K562 (cell line): Measurements from ENCODE around the gene CCDC9. TPM values are rescaled to one million over a fixed set of nuclear protein-coding genes. Genes with fewer than 3 reads are reported as not detected.

ENCODE experiments used
- BHLHE40 ChIP-seq: IDR thresholded peaks from 2 replicates; pipeline ENCODE4 v1.6.1; 2011; ENCODE audit warnings: low read length, improper control_type of control experiment
- FOS ChIP-seq: IDR thresholded peaks from 3 replicates; pipeline ENCODE4 v1.6.1; 2011; ENCODE audit not compliant: insufficient read length; ENCODE audit errors: extremely low read depth
- HNRNPUL1 ChIP-seq: fragments of 200-400 bp; formaldehyde crosslinking; IDR thresholded peaks from 2 replicates; pipeline ENCODE4 v1.6.1; 2017; ENCODE audit warnings: low read length
- KDM1A ChIP-seq, 2 experiments: fragments of 450-650 bp; IDR thresholded peaks; 2 replicates each; pipeline ENCODE4 v1.6.1; 2016; ENCODE audit warnings: mild to moderate bottlenecking in 2 of 2
- KLF13 ChIP-seq: fragments of 450-650 bp; IDR thresholded peaks from 2 replicates; pipeline ENCODE4 v1.6.1; 2016; ENCODE audit warnings: missing genetic modification characterization, low read depth, mild to moderate bottlenecking, missing compliant biosample characterization, moderate library complexity, borderline replicate concordance
- KLF6 ChIP-seq: fragments of 250-450 bp; sonication (Bioruptor Pico); IDR thresholded peaks from 2 replicates; pipeline ENCODE4 v1.4.0; 2020; ENCODE audit warnings: mild to moderate bottlenecking, moderate library complexity, borderline replicate concordance
- PCBP1 ChIP-seq: fragments of 200-400 bp; formaldehyde crosslinking; IDR thresholded peaks from 2 replicates; pipeline ENCODE4 v1.6.1; 2018; ENCODE audit warnings: mild to moderate bottlenecking, low read depth, low read length; ENCODE audit not compliant: poor library complexity, severe bottlenecking
- RNF2 ChIP-seq: sonication (generic); IDR thresholded peaks from 2 replicates; pipeline ENCODE4 v1.6.1; 2016
- SREBF1 ChIP-seq: fragments of 150-350 bp; IDR thresholded peaks from 2 replicates; pipeline ENCODE4 v1.6.1; 2014; ENCODE audit warnings: antibody characterized with exemption, low read depth, low read length, borderline replicate concordance
- YBX1 ChIP-seq: fragments of 450-650 bp; IDR thresholded peaks from 2 replicates; pipeline ENCODE4 v1.7.1; 2016; ENCODE audit warnings: mild to moderate bottlenecking
- ZC3H4 ChIP-seq: sonication (generic); formaldehyde crosslinking; IDR thresholded peaks from 2 replicates; pipeline ENCODE4 v1.9.0; 2021; ENCODE audit warnings: missing genetic modification reagents, borderline replicate concordance
- ZKSCAN1 ChIP-seq: fragments of 150-350 bp; IDR thresholded peaks from 2 replicates; pipeline ENCODE4 v1.6.1; 2016; ENCODE audit warnings: low read depth, low read length
- ZNF146 ChIP-seq: IDR thresholded peaks from one replicate; pipeline ENCODE4 v1.6.1; 2018; ENCODE audit warnings: missing compliant biosample characterization; ENCODE audit not compliant: unreplicated experiment
- ZNF174 ChIP-seq: fragments of 250-450 bp; sonication (Bioruptor Pico); IDR thresholded peaks from 2 replicates; pipeline ENCODE4 v1.4.0; 2020; ENCODE audit warnings: mild to moderate bottlenecking
- polyA plus RNA-seq, 8 experiments: library from polyadenylated mRNA; depleted of rRNA in 4 of 8; stranded (reverse) in 5 of 8; unstranded in 3 of 8; fragments of >200 nt; fragmentation: Nextera tagmentation in 2 of 8; fragmentation: Illumina TruSeq in 1 of 8; extraction: Ambion mirVana in 2 of 8; extraction: Trizol in 1 of 8; gene quantifications; 2 replicates each; pipeline versions ENCODE4 v1.2.1 to v1.2.3, GENCODE V29; 2011 to 2014; ENCODE audit warnings: inconsistent platforms in 1 of 8, missing spikeins in 1 of 8
- total RNA-seq, 7 experiments: library from RNA; depleted of rRNA in 6 of 7; stranded (reverse); fragments of >200 nt in 6 of 7; fragmentation: Illumina TruSeq in 2 of 7; extraction: Trizol in 2 of 7; gene quantifications; 2 replicates each; pipeline versions ENCODE4 v1.2.1 to v1.2.3, GENCODE V29; 2011 to 2021; ENCODE audit warnings: low replicate concordance in 1 of 7
- TF ChIP-seq, protein P1 (sequence below): fragments of 450-650 bp; IDR thresholded peaks from 2 replicates; pipeline ENCODE4 v1.7.1; 2018; ENCODE audit warnings: mild to moderate bottlenecking, low read depth; ENCODE audit not compliant: partially characterized antibody
- TF ChIP-seq, protein P2 (sequence below): fragments of 250-450 bp; sonication (Bioruptor Pico); IDR thresholded peaks from 2 replicates; pipeline ENCODE4 v1.5.1; 2021; ENCODE audit warnings: mild to moderate bottlenecking
- TF ChIP-seq, protein P3 (sequence below): fragments of 450-650 bp; IDR thresholded peaks from 2 replicates; pipeline ENCODE4 v1.6.1; 2016; ENCODE audit warnings: mild to moderate bottlenecking
- TF ChIP-seq, protein P4 (sequence below): fragments of 450-650 bp; IDR thresholded peaks from 2 replicates; pipeline ENCODE4 v1.6.1; 2017; ENCODE audit warnings: mild to moderate bottlenecking, moderate library complexity
- TF ChIP-seq, protein P5 (sequence below): fragments of 250-450 bp; sonication (Bioruptor Pico); IDR thresholded peaks from 2 replicates; pipeline ENCODE4 v1.4.0; 2020; ENCODE audit warnings: mild to moderate bottlenecking, moderate library complexity

Gene CCDC9
- total and polyA plus RNA-seq, 9 of the 15 experiments (the other 6 are each of a cell fraction or from before 2014, with no cell fraction given), result 0.23 to 38.6 (median 8.4) TPM

DNA sequence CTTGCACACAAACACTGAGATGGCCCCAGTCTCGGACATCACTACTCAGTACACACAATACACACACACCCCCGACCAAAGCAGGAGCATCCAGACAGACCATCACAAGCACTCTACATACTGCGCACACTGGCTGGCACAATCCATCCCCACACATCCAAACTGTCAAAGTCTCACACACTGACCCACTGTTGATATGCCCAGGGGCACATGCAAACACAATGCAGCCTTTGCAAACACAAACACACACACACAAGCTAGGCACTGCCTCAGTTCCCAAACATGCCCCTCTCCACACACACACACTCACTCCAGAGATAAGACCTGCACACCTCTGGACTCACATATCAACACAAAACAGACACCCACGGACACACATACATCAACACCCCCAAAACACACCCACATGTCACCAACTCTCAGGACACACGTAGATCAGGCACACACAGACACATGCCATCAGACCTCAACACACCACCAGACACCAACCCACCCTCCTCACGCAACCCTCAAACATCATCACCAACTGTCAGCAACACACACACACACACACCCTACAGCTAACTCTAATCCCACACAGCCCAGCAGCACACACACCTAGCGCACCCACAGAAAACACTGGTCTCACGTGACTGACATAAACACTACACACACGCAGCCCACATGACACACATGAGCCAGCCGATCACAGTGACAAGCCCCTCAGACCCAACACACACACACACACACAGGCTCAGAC is 27.2 kb upstream of the CCDC9 start (continued):
- no peak for TF ChIP-seq HNRNPUL1
- no peak for TF ChIP-seq KDM1A (IDR thresholded peaks at IDR 0.05)
- TF ChIP-seq SREBF1, result no peak
- TF ChIP-seq PCBP1, result no peak
- TF ChIP-seq ZNF174 (CRISPR knock-in tag), result no peak
- TF ChIP-seq, protein P1, sequence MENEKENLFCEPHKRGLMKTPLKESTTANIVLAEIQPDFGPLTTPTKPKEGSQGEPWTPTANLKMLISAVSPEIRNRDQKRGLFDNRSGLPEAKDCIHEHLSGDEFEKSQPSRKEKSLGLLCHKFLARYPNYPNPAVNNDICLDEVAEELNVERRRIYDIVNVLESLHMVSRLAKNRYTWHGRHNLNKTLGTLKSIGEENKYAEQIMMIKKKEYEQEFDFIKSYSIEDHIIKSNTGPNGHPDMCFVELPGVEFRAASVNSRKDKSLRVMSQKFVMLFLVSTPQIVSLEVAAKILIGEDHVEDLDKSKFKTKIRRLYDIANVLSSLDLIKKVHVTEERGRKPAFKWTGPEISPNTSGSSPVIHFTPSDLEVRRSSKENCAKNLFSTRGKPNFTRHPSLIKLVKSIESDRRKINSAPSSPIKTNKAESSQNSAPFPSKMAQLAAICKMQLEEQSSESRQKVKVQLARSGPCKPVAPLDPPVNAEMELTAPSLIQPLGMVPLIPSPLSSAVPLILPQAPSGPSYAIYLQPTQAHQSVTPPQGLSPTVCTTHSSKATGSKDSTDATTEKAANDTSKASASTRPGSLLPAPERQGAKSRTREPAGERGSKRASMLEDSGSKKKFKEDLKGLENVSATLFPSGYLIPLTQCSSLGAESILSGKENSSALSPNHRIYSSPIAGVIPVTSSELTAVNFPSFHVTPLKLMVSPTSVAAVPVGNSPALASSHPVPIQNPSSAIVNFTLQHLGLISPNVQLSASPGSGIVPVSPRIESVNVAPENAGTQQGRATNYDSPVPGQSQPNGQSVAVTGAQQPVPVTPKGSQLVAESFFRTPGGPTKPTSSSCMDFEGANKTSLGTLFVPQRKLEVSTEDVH, result no peak
- TF ChIP-seq ZNF146, result no peak
- TF ChIP-seq, protein P2, sequence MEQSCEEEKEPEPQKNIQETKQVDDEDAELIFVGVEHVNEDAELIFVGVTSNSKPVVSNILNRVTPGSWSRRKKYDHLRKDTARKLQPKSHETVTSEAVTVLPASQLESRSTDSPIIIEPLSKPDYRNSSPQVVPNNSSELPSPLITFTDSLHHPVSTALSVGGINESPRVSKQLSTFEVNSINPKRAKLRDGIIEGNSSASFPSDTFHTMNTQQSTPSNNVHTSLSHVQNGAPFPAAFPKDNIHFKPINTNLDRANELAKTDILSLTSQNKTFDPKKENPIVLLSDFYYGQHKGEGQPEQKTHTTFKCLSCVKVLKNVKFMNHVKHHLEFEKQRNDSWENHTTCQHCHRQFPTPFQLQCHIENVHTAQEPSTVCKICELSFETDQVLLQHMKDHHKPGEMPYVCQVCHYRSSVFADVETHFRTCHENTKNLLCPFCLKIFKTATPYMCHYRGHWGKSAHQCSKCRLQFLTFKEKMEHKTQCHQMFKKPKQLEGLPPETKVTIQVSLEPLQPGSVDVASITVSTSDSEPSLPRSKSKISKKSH (CRISPR knock-in tag), result no peak
- TF ChIP-seq KLF6 (CRISPR knock-in tag), result no peak
- TF ChIP-seq ZKSCAN1, result no peak
- TF ChIP-seq, protein P3, sequence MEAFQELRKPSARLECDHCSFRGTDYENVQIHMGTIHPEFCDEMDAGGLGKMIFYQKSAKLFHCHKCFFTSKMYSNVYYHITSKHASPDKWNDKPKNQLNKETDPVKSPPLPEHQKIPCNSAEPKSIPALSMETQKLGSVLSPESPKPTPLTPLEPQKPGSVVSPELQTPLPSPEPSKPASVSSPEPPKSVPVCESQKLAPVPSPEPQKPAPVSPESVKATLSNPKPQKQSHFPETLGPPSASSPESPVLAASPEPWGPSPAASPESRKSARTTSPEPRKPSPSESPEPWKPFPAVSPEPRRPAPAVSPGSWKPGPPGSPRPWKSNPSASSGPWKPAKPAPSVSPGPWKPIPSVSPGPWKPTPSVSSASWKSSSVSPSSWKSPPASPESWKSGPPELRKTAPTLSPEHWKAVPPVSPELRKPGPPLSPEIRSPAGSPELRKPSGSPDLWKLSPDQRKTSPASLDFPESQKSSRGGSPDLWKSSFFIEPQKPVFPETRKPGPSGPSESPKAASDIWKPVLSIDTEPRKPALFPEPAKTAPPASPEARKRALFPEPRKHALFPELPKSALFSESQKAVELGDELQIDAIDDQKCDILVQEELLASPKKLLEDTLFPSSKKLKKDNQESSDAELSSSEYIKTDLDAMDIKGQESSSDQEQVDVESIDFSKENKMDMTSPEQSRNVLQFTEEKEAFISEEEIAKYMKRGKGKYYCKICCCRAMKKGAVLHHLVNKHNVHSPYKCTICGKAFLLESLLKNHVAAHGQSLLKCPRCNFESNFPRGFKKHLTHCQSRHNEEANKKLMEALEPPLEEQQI, result no peak
- TF ChIP-seq YBX1, result no peak
- TF ChIP-seq, protein P4, sequence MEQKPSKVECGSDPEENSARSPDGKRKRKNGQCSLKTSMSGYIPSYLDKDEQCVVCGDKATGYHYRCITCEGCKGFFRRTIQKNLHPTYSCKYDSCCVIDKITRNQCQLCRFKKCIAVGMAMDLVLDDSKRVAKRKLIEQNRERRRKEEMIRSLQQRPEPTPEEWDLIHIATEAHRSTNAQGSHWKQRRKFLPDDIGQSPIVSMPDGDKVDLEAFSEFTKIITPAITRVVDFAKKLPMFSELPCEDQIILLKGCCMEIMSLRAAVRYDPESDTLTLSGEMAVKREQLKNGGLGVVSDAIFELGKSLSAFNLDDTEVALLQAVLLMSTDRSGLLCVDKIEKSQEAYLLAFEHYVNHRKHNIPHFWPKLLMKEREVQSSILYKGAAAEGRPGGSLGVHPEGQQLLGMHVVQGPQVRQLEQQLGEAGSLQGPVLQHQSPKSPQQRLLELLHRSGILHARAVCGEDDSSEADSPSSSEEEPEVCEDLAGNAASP, result no peak
- TF ChIP-seq, protein P5, sequence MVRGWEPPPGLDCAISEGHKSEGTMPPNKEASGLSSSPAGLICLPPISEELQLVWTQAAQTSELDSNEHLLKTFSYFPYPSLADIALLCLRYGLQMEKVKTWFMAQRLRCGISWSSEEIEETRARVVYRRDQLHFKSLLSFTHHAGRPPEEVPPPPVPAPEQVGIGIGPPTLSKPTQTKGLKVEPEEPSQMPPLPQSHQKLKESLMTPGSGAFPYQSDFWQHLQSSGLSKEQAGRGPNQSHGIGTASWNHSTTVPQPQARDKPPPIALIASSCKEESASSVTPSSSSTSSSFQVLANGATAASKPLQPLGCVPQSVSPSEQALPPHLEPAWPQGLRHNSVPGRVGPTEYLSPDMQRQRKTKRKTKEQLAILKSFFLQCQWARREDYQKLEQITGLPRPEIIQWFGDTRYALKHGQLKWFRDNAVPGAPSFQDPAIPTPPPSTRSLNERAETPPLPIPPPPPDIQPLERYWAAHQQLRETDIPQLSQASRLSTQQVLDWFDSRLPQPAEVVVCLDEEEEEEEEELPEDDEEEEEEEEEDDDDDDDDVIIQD (CRISPR knock-in tag), result no peak
- TF ChIP-seq BHLHE40, result peak; percentile 89
- no peak for TF ChIP-seq KLF13 (tag)
- no peak for TF ChIP-seq FOS
- peak; percentile 79; the same call in 1 of the 2 replicates for TF ChIP-seq ZC3H4 (CRISPR knock-in tag)
- no peak for TF ChIP-seq RNF2
